Measurements from ENCODE around the gene RPS6KA2.

The RPS6KA2 gene

DNA sequence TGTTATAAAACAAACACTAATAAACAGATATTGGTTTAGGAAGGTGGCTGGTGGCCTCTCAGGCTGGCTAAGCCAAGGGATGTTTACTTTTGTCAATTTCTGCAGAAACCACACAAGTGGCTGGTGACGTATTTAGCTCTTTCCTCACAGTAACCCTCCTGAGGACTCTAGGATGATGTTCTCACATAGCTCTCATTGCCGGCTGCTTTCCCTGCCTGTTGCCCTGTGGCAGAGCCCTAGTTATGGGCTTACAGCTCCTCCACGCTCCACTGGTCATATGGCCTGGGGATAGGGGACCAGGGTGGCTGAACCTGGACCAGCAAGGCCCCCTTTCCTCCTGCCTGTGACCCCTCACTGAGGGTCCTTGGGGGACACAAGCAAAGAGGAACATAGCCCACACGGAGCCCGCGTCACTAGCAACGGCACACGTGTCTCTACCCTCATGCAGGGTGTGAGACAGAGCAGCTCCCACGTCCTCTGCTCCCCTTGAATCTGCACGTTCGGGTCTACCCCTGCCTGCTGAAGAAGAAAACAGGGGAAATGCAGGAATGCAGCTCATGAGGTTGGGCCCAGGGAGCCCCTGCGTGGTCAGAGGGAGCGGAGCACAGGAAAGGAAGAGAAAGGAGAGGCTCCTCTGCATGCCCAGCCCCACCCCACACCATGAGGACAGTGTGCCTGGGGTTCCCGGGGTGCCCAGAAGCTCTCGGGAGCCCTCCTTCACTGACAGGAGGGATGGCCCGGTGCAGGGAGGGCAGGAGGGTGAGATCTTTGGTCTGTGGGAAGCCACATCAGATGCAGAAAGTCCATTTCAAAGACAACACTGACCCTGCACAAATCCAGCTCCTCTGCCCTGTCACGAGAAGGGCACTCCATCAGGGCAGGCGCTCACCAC is 54.4 kb downstream of the RPS6KA2 start:
- DNase-seq (ENCODE audit: low read depth): no peak

DNA sequence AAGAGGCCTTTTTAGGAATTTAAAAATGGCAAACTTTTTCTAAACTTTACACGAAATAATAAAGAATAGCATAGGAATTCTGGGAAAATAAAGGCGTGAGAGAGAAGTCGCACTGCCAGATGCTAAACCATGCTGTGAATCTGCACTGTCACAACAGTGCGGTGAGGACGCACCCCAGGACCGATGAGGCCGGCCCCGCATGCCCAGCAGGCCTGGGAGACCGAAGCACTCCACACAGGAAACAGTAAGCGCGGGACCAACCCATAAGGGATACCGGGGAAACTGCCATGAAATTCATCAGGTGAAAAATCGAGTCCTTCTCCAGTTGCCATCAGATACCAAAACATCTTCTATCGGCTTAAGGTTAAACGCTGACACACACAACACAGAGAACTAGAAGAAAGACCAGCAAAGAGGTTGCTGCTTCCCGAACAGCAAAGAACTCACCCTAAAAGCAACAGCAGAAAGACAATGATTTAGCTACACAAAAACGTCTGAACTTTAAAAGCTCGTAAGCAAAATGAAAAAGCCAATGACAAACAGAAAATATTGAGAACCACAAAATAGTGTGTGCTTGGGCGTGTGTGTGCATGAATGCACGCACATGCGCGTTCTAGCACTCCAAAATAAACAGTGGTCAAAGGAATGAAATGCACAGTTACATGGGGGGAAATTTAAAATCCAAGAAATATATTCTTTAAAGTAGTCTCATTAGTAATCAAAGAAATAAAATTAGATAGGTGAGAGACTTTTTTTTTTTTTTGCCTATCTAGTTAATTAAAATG is 55.9 kb downstream of the RPS6KA2 start:
- no peak for DNase-seq (ENCODE audit: low read depth)

DNA sequence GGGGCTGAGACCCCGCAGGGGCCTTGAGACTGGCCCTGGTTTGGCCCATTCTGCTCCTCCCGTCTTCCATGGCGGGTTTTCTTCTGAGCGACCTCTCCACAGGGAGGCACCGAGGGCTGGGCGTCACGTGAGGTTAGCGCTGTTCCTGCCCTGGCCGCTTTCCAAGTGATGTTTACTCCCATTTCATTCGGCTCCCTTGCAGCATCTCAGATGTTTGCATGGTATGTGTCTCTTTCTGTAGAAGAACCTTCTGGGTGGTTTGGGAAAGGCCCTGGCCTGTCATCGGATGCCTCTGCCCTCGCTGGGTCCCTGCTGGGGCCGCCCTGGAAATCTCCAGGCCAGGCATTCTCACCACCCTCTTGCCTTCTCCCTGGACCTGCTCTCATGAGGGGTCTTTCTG is 57.8 kb downstream of the RPS6KA2 start:
- no peak for DNase-seq (ENCODE audit: low read depth)

DNA sequence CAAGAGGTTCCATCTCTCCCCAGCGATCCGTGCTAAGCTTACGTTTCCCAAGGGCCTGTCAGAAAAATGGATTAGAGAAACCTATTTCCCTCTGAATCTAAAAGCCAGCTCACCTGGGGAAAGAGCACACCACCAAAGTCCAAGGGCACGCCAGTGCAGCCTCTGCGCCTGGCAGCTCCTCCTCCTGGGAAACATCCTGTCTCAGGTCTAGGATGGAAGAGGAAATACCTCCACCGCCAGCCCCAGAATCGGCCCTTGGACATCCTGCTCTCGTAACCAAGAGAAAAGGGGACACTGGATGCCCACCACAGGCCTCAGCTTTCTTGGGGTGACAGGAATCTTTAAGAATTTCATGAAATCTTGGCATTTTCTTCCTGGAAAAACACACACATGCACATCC is 59.2 kb downstream of the RPS6KA2 start:
- DNase-seq (ENCODE audit: low read depth): no peak

DNA sequence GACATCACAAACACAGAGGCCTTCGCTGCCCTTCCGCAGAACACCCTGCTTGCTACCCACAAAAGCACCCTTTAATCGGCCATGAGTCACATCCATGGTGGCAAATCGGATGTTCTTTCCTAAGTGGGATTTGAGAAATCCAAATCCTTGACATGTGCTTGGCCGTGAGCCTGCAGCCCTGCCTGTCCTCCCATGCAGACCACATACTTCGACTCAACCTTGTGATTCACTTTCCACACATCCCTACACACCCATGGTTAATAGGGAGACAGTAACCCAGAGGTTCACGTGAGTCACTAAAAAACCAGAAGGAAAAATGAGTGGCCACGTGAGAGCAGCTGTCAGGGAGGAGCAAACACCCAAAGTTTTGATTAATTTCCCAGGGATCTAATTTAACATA is 59.9 kb downstream of the RPS6KA2 start:
- DNase-seq (ENCODE audit: low read depth): peak; percentile 90

- no peak for DNase-seq (ENCODE audit: low read depth)
These were observed 60.7 kb downstream of the RPS6KA2 start for GRCh38 chr6:166566026-166567011.

GRCh38 chr6:166565084-166565967 is 61.7 kb downstream of the RPS6KA2 start:
- DNase-seq (ENCODE audit: low read depth): no peak

- no peak for DNase-seq (ENCODE audit: low read depth)
These were observed 63.2 kb downstream of the RPS6KA2 start for GRCh38 chr6:166563805-166564204.

DNA sequence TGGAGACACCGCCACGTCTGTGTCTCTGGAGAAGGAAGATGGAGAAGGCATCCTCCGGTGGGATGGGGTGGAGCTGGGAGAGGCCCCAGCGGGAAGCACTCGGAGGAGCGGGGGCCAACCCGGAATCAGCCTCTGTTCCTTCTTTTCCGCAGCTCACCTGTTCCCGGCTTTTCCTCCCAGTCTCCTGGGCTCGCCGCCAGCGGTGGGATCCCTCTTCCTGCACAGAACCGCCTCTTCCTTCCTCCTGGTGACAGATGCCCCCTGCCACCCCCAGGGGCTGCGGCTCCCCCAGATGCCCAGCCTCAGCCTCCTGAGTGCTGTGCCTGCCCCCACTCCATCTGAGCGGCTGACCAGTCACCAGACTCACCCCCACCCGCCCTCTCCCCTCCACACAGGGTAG is 63.9 kb downstream of the RPS6KA2 start:
- DNase-seq (ENCODE audit: low read depth): no peak

DNA sequence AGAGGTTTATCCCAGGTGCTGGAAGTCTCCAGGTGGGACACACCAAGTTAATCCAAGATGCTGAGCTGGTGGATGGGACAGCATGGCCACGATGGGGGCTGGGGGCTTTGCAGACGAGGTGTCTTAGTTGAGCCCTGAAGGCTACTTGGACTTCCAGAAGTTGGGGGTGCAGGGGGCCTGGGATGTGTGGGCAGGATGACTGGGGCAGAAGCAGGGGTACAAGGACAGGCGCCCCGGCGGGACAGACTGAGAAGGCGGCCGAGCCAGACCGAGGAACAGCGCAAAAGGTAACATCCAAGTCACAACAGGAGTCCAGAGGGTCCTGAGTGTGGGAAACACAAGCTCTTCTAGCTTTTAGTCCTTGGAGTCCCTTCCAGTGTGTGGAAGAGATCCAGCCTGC is 64.3 kb downstream of the RPS6KA2 start:
- no peak for DNase-seq (ENCODE audit: low read depth)

DNA sequence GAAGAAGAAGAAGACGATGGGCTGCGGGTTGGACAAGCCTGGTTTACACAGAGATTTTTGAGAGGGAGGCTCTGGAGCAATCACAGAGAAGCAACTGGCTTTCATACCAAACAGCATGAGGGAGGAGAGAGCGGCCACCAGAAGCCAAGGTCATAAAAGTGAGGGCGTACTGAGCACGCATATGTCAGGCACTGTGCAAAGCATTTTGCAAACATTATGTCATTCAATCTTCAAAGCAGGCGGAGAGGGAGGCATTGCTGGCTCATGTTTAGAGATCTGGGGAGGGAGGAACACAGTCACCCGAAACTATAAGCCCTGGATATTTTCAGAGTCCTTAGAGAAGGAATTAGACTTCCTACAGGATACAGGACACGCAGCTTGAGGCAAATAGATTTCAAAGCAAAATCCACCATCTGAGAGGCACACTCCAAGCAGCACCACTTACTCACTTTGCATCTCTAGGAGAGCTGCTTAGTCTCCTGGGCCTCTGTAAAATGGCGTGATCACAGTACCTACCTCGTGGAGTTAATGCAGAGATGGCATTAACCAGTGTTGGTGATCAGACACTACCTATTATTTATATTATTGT is 65.2 kb downstream of the RPS6KA2 start:
- no peak for DNase-seq (ENCODE audit: low read depth)

GRCh38 chr6:166560222-166560621 is 66.8 kb downstream of the RPS6KA2 start:
- DNase-seq (ENCODE audit: low read depth): no peak

DNA sequence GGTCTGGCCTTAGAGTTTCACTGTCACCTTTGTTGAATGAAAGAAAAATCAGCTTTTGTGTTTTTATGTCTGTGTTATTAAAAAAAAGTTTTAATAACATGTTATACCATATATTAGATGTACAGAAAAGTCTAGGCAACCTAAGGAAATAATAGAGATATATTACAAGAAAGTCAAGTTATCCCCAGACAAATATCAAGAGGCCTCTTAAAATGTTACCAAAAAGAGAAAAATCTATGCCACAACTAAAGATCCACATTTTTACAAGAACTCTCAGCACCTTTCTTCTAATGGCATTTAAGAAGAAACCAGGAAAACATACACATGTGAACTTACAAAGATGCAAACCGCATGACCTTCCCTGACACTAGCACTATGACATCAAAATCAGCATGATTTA is 67.4 kb downstream of the RPS6KA2 start:
- no peak for DNase-seq (ENCODE audit: low read depth)

- DNase-seq (ENCODE audit: low read depth): peak; percentile 64
These were observed 67.8 kb downstream of the RPS6KA2 start for GRCh38 chr6:166559211-166559610.

DNA sequence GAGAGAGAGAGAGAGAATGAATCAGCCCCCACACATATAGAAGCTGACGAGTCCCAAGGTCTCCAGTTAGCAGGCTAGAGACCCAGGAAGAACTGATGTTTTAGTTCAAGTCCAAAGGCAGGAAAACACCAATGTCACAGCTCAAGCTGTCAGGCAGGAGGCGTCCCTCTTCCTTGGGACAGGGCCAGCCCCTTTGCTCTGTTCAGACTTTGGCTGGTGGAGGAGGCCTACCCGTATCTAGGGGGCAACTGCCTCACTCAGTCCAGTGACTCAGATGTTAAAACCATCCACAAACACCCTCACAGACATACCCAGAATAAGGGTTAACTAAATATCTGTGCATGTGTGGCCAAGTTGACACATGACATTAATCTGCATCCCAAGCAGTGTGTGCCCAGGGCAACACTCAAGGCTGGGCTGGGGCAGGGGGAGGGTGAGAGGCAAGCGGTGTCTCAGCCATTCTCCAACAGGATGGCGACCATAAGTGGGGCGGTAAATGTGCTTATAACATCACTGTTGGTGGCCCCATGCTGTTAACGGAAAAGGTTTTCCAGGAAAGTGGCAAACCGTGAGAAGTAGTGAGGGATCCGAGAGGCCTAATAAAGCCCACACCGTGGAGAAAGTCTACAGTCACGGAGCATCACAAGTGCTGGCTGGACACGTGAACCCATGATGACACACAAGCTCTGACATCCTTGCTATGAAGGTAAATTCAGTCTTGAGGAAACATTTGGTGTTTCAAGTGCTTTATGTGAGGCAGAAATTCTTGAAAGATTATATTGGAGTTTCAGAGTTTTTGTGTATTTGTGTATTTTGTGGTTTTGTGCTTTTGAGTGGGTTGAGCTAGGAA is 68.7 kb downstream of the RPS6KA2 start:
- peak; percentile 20 for DNase-seq (ENCODE audit: low read depth)

DNA sequence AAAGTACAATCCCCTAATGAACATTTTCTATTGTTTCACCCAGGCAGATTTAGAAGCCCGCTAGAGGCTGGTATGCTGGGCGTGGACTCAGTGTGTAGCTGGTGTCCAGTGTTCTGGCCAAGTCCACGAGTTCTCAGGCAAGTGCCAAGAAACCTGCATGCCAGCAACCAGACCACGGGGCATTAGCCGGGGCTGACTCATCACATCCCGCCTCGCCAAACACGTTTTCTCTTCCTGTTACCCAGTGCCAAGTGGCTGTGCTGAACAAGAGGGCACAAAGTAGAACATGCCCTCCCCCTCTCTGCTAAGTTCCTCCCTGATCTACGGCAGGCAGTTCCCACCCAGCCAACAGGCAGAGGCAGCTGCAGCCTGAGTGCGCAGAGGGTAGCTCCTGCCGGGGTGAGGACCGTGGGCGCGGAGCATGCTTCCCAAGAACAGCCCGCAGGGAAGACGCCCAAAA is 70.2 kb downstream of the RPS6KA2 start:
- DNase-seq (ENCODE audit: low read depth): peak; percentile 98

DNA sequence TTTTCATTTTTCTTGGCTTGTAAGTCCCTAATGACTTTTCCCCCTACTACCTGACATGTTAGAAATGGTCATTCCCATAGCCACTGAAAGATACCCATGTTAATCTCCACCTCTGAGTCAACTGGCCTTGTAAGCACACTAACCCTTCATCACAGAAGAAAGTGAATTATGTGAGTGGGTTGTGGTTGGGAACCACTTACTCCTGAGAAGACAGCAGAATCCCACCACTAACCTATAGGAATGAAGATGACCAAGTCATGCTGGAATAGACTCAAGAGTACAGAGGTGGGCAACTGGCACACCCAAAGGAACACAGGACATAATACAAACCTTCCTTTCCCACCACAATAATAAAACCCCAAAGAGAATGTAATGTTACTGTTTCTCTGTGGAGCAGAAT is 70.7 kb downstream of the RPS6KA2 start:
- no peak for DNase-seq (ENCODE audit: low read depth)

DNA sequence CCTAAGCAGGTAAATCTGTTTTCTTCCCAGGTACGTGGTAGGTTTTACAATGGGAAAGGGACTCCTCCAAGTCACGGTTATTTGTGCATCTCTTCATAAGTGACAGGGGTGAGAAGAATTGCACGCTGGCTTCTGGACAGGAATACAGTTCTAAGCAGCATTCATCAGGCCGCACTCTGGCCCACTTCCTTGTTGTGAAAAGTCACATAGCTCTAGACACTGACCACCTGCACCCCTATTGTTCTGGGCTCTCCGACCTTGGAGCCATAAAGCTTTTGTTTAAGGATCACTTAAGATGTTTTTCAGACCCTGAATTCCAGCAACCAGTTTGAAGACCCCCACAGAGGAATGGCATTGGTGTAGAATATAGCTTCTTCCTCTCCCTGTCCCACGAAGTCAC is 72.0 kb downstream of the RPS6KA2 start:
- no peak for DNase-seq (ENCODE audit: low read depth)

DNA sequence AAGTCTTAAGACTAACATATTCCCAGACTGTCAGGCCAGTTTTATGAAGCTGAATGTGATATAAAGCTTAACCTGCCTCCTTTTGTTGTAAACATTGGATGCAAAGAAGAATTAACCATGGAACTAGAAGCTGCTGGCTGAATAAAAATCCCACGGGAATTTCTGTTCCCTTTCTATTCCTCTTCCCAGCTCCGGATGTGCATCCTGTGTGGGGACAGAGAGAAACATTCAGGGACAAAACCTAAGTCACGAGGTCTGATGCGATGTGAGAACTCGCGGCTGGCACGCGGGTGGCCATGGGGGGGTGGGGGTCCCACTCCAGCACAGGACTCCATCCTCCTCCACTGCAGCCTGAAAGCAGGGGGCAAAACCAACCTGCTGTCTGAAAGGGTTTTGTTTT is 72.7 kb downstream of the RPS6KA2 start:
- DNase-seq (ENCODE audit: low read depth): no peak
